Neural cell (in vitro differentiated cells): ENCODE results near the gene GALNT1. TPM values are rescaled to one million over a fixed set of nuclear protein-coding genes. Genes with fewer than 3 reads are reported as not detected.

ENCODE experiments used
- H2AFZ ChIP-seq: fragments of 200-600, 300-800 bp; sonication (generic), shearing (Covaris generic); 2 replicates; pipeline ENCODE4 v1.6.0; 2014; ENCODE audit warnings: low read depth, mild to moderate bottlenecking, antibody characterized with exemption, low read length, moderate library complexity
- H3F3A ChIP-seq: fragments of 200-600 bp; shearing (Covaris generic); 2 replicates; pipeline ENCODE4 v1.6.1; 2016; ENCODE audit warnings: mild to moderate bottlenecking, moderate library complexity, mixed read lengths, antibody characterized with exemption, low read length; ENCODE audit not compliant: insufficient read depth, poor library complexity, severe bottlenecking
- H3K27ac ChIP-seq: fragments of 200-600, 300-800 bp; sonication (generic), shearing (Covaris generic); 2 replicates; pipeline ENCODE4 v1.5.1; 2014; ENCODE audit warnings: mild to moderate bottlenecking, low read length, moderate library complexity
- H3K27me3 ChIP-seq: fragments of 300-800, 200-600 bp; sonication (generic), shearing (Covaris generic); 2 replicates; pipeline ENCODE4 v1.6.0; 2014; ENCODE audit warnings: mild to moderate bottlenecking, low read depth, low read length, moderate library complexity; ENCODE audit not compliant: insufficient read depth
- H3K36me3 ChIP-seq: fragments of 300-800, 200-600 bp; sonication (generic), shearing (Covaris generic); 2 replicates; pipeline ENCODE4 v1.5.1; 2014; ENCODE audit warnings: mild to moderate bottlenecking, antibody characterized with exemption, low read length, moderate library complexity; ENCODE audit not compliant: insufficient read depth
- H3K4me2 ChIP-seq: fragments of 300-800, 200-600 bp; sonication (generic), shearing (Covaris generic); 2 replicates; pipeline ENCODE4 v1.6.0; 2014; ENCODE audit warnings: mild to moderate bottlenecking, low read length
- H3K4me3 ChIP-seq: fragments of 300-800, 200-600 bp; sonication (generic), shearing (Covaris generic); 2 replicates; pipeline ENCODE4 v1.5.1; 2014; ENCODE audit warnings: mild to moderate bottlenecking, low read length, moderate library complexity
- H3K79me2 ChIP-seq: fragments of 200-600 bp; shearing (Covaris generic); replicated peaks from 2 replicates; pipeline ENCODE4 v1.6.0; 2014; ENCODE audit warnings: mild to moderate bottlenecking, low read length, moderate library complexity; ENCODE audit not compliant: insufficient read depth
- H3K9ac ChIP-seq: fragments of 300-800, 200-600 bp; sonication (generic), shearing (Covaris generic); 2 replicates; pipeline ENCODE4 v1.6.1; 2016; ENCODE audit warnings: mild to moderate bottlenecking, low read length, mixed read lengths
- H3K9me2 ChIP-seq: fragments of 200-600 bp; shearing (Covaris generic); 2 replicates; pipeline ENCODE4 v1.6.1; 2016; ENCODE audit warnings: mild to moderate bottlenecking, low read length, mixed read lengths; ENCODE audit not compliant: insufficient read depth
- H3K9me3 ChIP-seq: fragments of 200-600, 300-800 bp; sonication (generic), shearing (Covaris generic); 2 replicates; pipeline ENCODE4 v1.6.1; 2016; ENCODE audit warnings: mild to moderate bottlenecking, mixed run types, low read length, moderate library complexity, mixed read lengths
- H4K20me1 ChIP-seq: fragments of 200-600 bp; shearing (Covaris generic); 2 replicates; pipeline ENCODE4 v1.6.1; 2016; ENCODE audit warnings: mild to moderate bottlenecking, mixed run types; ENCODE audit not compliant: insufficient read depth
- EP300 ChIP-seq: fragments of 450-650 bp; conservative IDR thresholded peaks from 2 replicates; pipeline ENCODE4 v1.6.1; 2014; ENCODE audit warnings: antibody characterized with exemption, mild to moderate bottlenecking, moderate library complexity; ENCODE audit not compliant: poor library complexity, severe bottlenecking
- EZH2 ChIP-seq: fragments of 200-600, 300-800 bp; shearing (Covaris generic), sonication (generic); IDR thresholded peaks from 2 replicates; pipeline ENCODE4 v1.6.1; 2014; ENCODE audit warnings: antibody characterized with exemption, low read length, borderline replicate concordance, mild to moderate bottlenecking; ENCODE audit not compliant: insufficient read depth, poor library complexity, severe bottlenecking
- MXI1 ChIP-seq: fragments of 450-650 bp; conservative IDR thresholded peaks from 2 replicates; pipeline ENCODE4 v1.6.1; 2014; ENCODE audit warnings: antibody characterized with exemption, mild to moderate bottlenecking; ENCODE audit not compliant: poor library complexity, severe bottlenecking
- POLR2AphosphoS5 ChIP-seq: IDR thresholded peaks from 2 replicates; pipeline ENCODE4 v1.6.1; 2012
- RAD21 ChIP-seq: fragments of 450-650 bp; conservative IDR thresholded peaks from 2 replicates; pipeline ENCODE4 v1.6.1; 2014; ENCODE audit warnings: antibody characterized with exemption, mild to moderate bottlenecking, moderate library complexity
- REST ChIP-seq: IDR thresholded peaks from 2 replicates; pipeline ENCODE4 v1.6.1; 2012; ENCODE audit warnings: borderline replicate concordance
- SMC3 ChIP-seq: fragments of 450-650 bp; conservative IDR thresholded peaks from 2 replicates; pipeline ENCODE4 v1.6.1; 2014; ENCODE audit warnings: antibody characterized with exemption, mild to moderate bottlenecking, moderate library complexity; ENCODE audit not compliant: poor library complexity
- TAF1 ChIP-seq: IDR thresholded peaks from 2 replicates; pipeline ENCODE4 v1.6.1; 2012; ENCODE audit warnings: low read depth
- polyA plus RNA-seq: library from polyadenylated mRNA; depleted of rRNA; stranded (reverse); fragments of >200 nt; gene quantifications from 2 replicates; pipeline ENCODE4 v1.2.3, GENCODE V29; 2014
- TF ChIP-seq, protein P1 (sequence below): fragments of 450-650 bp; IDR thresholded peaks from 2 replicates; pipeline ENCODE4 v1.5.1; 2014; ENCODE audit warnings: antibody characterized with exemption, mild to moderate bottlenecking, moderate library complexity; ENCODE audit not compliant: poor library complexity, severe bottlenecking

GALNT1 gene
- polyA plus RNA-seq, 1 donor from 2014 or later = 103 TPM

GRCh38 chr18:35619464-35619863 is 37.9 kb downstream of the GALNT1 start:
- no peaks in the 10 kb centered on the region for H3K27me3 ChIP-seq
- no peak overlapping the region for H3K4me3 ChIP-seq
- H3K9ac ChIP-seq = no peak overlapping the region
- no peaks in the 10 kb centered on the region for H3K9me2 ChIP-seq
- peaks cover 63% of the 10 kb centered on the region for H3K79me2 ChIP-seq
- H3K27ac ChIP-seq = no peak overlapping the region
- TF ChIP-seq, protein P1, sequence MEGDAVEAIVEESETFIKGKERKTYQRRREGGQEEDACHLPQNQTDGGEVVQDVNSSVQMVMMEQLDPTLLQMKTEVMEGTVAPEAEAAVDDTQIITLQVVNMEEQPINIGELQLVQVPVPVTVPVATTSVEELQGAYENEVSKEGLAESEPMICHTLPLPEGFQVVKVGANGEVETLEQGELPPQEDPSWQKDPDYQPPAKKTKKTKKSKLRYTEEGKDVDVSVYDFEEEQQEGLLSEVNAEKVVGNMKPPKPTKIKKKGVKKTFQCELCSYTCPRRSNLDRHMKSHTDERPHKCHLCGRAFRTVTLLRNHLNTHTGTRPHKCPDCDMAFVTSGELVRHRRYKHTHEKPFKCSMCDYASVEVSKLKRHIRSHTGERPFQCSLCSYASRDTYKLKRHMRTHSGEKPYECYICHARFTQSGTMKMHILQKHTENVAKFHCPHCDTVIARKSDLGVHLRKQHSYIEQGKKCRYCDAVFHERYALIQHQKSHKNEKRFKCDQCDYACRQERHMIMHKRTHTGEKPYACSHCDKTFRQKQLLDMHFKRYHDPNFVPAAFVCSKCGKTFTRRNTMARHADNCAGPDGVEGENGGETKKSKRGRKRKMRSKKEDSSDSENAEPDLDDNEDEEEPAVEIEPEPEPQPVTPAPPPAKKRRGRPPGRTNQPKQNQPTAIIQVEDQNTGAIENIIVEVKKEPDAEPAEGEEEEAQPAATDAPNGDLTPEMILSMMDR = no peak
- no peak for TF ChIP-seq EP300
- TF ChIP-seq POLR2AphosphoS5 = no peak
- TF ChIP-seq RAD21 = no peak
- no peak for TF ChIP-seq MXI1
- TF ChIP-seq REST = no peak
- no peak overlapping the region for H2AFZ ChIP-seq
- H4K20me1 ChIP-seq = no peaks in the 10 kb centered on the region
- H3K36me3 ChIP-seq = no peaks in the 10 kb centered on the region
- H3K9me3 ChIP-seq = no peaks in the 10 kb centered on the region
- H3F3A ChIP-seq = no peaks in the 10 kb centered on the region
- no peak overlapping the region for H3K4me2 ChIP-seq

DNA sequence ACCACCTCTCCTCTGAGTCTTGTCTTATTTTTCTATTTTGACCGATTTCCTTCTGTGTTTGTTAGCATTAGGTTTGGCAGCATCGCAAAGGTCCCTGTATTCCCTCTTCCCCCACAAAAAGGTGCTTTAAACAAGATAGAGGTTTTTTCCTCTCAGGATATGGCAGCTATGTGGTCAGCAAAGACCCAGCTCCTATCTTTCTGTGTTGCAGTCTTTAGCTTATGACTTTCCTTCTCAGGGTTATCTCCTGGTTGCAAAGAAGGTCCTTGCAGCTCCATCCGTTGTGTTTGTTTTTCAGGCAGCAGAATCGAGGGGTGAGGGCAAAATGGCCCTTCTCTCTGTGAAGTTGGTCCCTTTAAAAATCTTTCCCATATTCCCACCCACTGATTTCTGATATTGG is 38.4 kb downstream of the GALNT1 start:
- H3K79me2 ChIP-seq = peaks cover 62% of the 10 kb centered on the region

More for the DNA sequence above, 38.4 kb downstream of the GALNT1 start:
- no peak overlapping the region for H3K27ac ChIP-seq
- no peak overlapping the region for H3K9ac ChIP-seq
- no peaks in the 10 kb centered on the region for H4K20me1 ChIP-seq
- no peak overlapping the region for H3K4me2 ChIP-seq
- no peak overlapping the region for H3K4me3 ChIP-seq
- H3F3A ChIP-seq = no peaks in the 10 kb centered on the region
- no peaks in the 10 kb centered on the region for H3K9me3 ChIP-seq
- TF ChIP-seq EP300 = no peak
- no peak for TF ChIP-seq RAD21
- TF ChIP-seq, protein P1 = no peak
- no peak for TF ChIP-seq MXI1
- no peak for TF ChIP-seq TAF1
- no peak for TF ChIP-seq REST
- TF ChIP-seq POLR2AphosphoS5 = no peak
- no peak for TF ChIP-seq EZH2
- TF ChIP-seq SMC3 = no peak
- H3K27me3 ChIP-seq = no peaks in the 10 kb centered on the region
- H3K36me3 ChIP-seq = no peaks in the 10 kb centered on the region
- H2AFZ ChIP-seq = no peak overlapping the region
- no peaks in the 10 kb centered on the region for H3K9me2 ChIP-seq
